GM12874 (cell line): ENCODE measurements around the gene FAM216A.

Experiments
- CTCF ChIP-seq: IDR thresholded peaks from 2 replicates; pipeline ENCODE4 v1.5.1; 2011; ENCODE audit warnings: low read depth, mild to moderate bottlenecking, control low read depth, low read length, moderate library complexity; ENCODE audit not compliant: insufficient read depth

Gene FAM216A

GRCh38 chr12:110444455-110444854 lies 24.2 kb upstream of the FAM216A start:
- TF ChIP-seq CTCF = no peak

- TF ChIP-seq CTCF = peak; percentile 96
These were observed 18.7 kb upstream of the FAM216A start, which contains the start of gene ARPC3 for GRCh38 chr12:110449799-110450497. Gene ARPC3 (minus strand): TSS chr12:110450337. CDS start chr12:110450260, 77 bp downstream.

GRCh38 chr12:110451263-110451662 lies 17.4 kb upstream of the FAM216A start:
- TF ChIP-seq CTCF = no peak

GRCh38 chr12:110453569-110454296 lies 14.9 kb upstream of the FAM216A start:
- TF ChIP-seq CTCF = no peak

GRCh38 chr12:110458756-110459155 lies 9.9 kb upstream of the FAM216A start:
- TF ChIP-seq CTCF = no peak

GRCh38 chr12:110465024-110465423 lies 3.6 kb upstream of the FAM216A start:
- no peak for TF ChIP-seq CTCF

GRCh38 chr12:110466791-110467190 lies 1.9 kb upstream of the FAM216A start:
- no peak for TF ChIP-seq CTCF
